ENCODE results near the gene COL15A1.

- TF ChIP-seq CTCF (conservative IDR thresholded peaks at IDR 0.05; ENCODE audit: low read depth, low read length), result no peak
- TF ChIP-seq EZH2 (IDR thresholded peaks at IDR 0.05; ENCODE audit: borderline replicate concordance, low read depth, low read length, poor library complexity, severe bottlenecking), result no peak
Measured at GRCh38 chr9:99015890-99016289, 72.2 kb downstream of the COL15A1 start.

Measured in A673 (cell line).